Measurements from ENCODE around the gene MAMSTR. TPM values are rescaled to one million over a fixed set of nuclear protein-coding genes. Genes with fewer than 3 reads are reported as not detected.

The MAMSTR gene
- total and polyA plus RNA-seq, 9 of the 15 experiments (the other 6 are each of a cell fraction or from before 2014, with no cell fraction given), result 0.08 to 1.00 (median 0.40) TPM; not detected in 1

GRCh38 chr19:48681127-48681470, 38.4 kb downstream of the MAMSTR start (continued):
- no peak for TF ChIP-seq AFF4 (CRISPR knock-in tag; IDR thresholded peaks at IDR 0.05)
- TF ChIP-seq RBBP5 (IDR thresholded peaks at IDR 0.05; ENCODE audit: borderline replicate concordance, insufficient read depth, low read length, poor library complexity, severe bottlenecking), result peak; percentile 38
- TF ChIP-seq CREB1 (IDR thresholded peaks at IDR 0.05), result no peak
- TF ChIP-seq CREB1 (CRISPR knock-in tag; IDR thresholded peaks at IDR 0.05), result peak; percentile 56; the same call in 1 of the 2 replicates
- peak; percentile 47; the same call in 1 of the 2 replicates for TF ChIP-seq BCOR (IDR thresholded peaks at IDR 0.05)
- no peak for TF ChIP-seq ZKSCAN3 (CRISPR knock-in tag; IDR thresholded peaks at IDR 0.05)
- no peak for TF ChIP-seq ZNF274 (IDR thresholded peaks at IDR 0.05; ENCODE audit: borderline replicate concordance, low read depth, low read length)
- no peak for TF ChIP-seq PURB (CRISPR knock-in tag; IDR thresholded peaks at IDR 0.05; ENCODE audit: low read depth)
- TF ChIP-seq ZNF445 (CRISPR knock-in tag; IDR thresholded peaks at IDR 0.05; ENCODE audit: low read depth), result no peak
- TF ChIP-seq HIVEP1 (CRISPR knock-in tag; IDR thresholded peaks at IDR 0.05), result no peak
- TF ChIP-seq MYC (IDR thresholded peaks at IDR 0.05; ENCODE audit: low read depth, low read length), result no peak
- TF ChIP-seq MYC (CRISPR knock-in tag; IDR thresholded peaks at IDR 0.05; ENCODE audit: borderline replicate concordance, low read depth), result no peak
- TF ChIP-seq LCOR (CRISPR knock-in tag; IDR thresholded peaks at IDR 0.05), result peak; percentile 70; the same call in 1 of the 2 replicates
- TF ChIP-seq RBM15 (IDR thresholded peaks at IDR 0.05; ENCODE audit: insufficient read depth, low read length), result no peak
- no peak for TF ChIP-seq ZNF507 (tag; conservative IDR thresholded peaks at IDR 0.05)
- TF ChIP-seq ARID4B (CRISPR knock-in tag; IDR thresholded peaks at IDR 0.05), result no peak
- TF ChIP-seq ZBTB1 (CRISPR knock-in tag; IDR thresholded peaks at IDR 0.05; ENCODE audit: borderline replicate concordance, low read depth), result peak; percentile 79; the same call in 1 of the 2 replicates
- TF ChIP-seq KLF16 (IDR thresholded peaks at IDR 0.05), result peak; percentile 75; the same call in 1 of the 2 replicates
- TF ChIP-seq ATF1 (CRISPR knock-in tag; IDR thresholded peaks at IDR 0.05), result no peak
- TF ChIP-seq ATF1 (tag; IDR thresholded peaks at IDR 0.05), result peak; percentile 43; the same call in 1 of the 2 replicates
- peak; percentile 74 for TF ChIP-seq USF1 (CRISPR knock-in tag; IDR thresholded peaks at IDR 0.05)
- no peak for TF ChIP-seq NFXL1 (CRISPR knock-in tag; IDR thresholded peaks at IDR 0.05)
- no peak for TF ChIP-seq TAF9B (IDR thresholded peaks at IDR 0.05; ENCODE audit: partially characterized antibody)
- TF ChIP-seq ZBED1 (IDR thresholded peaks at IDR 0.05), result no peak

Data from K562 (cell line).